Stimulated activated CD8-positive, alpha-beta memory T cell treated with anti-CD3 and anti-CD28 coated beads, Interleukin-7, amount 100 ng/mL, for 1 hour (primary cell): ENCODE measurements around the gene RNF44.

Experiments used
- DNase-seq, 2 donors: peaks; one replicate each; pipeline ENCODE4 v3.0.0-alpha.2; 2020; ENCODE audit warnings: low read depth in 2 of 2

RNF44 gene

GRCh38 chr5:176535664-176536131, 1.5 kb downstream of the RNF44 start:
- DNase-seq: no peak

- no peak for DNase-seq
Observed at GRCh38 chr5:176535101-176535663, 2.0 kb downstream of the RNF44 start.

DNA sequence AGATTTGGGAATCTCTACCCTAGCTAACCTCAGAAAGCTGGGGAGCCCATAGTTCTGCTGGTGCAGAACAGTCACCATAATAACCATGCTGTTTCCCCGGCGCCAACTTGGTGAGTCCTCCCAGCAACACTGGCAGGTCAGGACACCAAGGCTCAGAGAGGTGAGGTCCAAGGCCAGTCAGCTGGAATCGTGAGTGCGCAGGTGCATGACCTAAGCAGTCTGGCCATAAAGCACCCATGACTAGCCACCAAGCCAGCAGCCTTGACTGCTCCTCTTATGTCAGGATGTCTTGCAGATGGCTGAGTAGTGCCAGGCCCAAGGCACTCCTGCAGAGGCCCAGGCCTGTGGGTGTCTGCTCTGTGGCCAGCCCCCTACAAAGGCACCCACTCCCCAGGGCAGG, 2.6 kb downstream of the RNF44 start:
- DNase-seq: no peak

- DNase-seq: no peak
Observed at GRCh38 chr5:176533894-176534611, 3.1 kb downstream of the RNF44 start.

GRCh38 chr5:176533390-176533789, 3.8 kb downstream of the RNF44 start:
- DNase-seq: no peak

GRCh38 chr5:176532795-176533194, 4.4 kb downstream of the RNF44 start:
- no peak for DNase-seq

DNA sequence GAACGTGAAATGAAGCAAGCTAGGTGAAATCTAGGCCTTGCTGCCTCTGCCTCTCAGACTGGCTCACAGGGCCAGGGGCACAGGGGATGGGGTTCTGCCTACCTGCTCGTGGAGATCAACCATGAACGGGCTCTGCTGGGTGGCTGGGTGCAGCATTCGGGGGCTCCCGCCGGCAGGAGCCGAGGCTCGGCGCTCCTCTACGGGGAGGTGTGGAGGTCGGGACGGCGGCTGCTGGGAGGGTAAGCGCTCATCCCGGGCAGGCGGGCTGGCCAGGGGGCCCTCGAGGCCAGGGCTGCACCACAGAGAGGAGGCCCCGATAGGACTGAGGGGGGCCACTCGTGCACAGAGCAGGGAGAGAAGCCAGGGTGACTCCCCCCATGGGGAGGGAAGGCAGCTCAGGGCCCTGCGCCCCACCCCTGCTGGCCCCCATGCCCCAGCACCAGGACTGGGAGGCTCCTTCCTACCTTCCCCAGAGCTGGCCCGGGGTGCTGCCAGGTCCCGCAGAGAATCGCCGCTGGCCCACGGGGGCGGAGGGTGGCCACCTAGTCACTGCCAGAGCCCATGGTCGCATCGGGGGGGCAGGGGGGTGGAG, 5.2 kb downstream of the RNF44 start:
- DNase-seq: no peak

DNA sequence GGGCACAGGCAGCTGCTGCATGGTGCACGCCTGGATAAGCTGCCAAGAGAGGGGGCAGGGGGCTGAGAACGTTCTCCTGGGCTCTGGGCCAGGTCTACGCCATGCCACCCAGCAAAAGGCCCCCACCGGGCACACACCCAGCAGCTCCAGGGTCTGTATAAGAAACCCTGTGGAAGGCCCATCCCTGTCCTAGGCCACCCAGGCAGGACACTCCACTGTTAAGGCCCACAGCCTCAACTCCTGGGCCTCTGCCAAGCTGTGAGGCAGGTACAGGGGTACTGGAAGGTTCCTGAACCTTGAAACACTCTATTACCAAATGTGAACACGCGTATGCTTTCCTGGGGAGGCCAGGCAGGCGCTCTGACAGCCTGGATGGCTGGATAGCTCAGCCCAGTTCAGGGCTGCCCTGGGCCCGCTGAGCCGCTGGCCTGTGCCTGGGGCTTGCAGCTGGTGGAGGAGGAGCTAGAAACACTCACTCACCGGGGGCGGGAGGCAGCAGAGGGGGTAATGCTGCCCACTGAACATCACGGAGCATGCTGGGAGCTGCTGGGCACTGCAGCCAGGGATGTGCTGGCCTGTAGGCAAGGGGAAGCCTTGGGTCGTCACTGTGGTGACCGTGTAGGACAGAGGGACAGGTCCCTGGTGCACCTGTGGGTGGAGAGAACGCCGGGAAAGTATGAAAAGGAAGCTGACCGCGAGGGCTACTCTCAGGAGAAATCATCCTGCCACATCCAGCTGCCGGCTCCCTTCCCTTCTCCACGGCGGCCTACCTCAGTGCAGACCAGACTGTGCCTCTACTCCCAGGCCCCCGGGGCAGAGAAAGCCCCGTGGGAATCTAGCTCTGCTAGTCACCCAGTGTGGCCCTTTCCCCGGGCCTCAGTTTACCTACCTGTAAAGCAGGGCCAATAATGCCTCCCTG, 6.0 kb downstream of the RNF44 start:
- DNase-seq: no peak

GRCh38 chr5:176530393-176530982, 6.7 kb downstream of the RNF44 start:
- no peak for DNase-seq

GRCh38 chr5:176529741-176530141, 7.5 kb downstream of the RNF44 start:
- DNase-seq: no peak

DNA sequence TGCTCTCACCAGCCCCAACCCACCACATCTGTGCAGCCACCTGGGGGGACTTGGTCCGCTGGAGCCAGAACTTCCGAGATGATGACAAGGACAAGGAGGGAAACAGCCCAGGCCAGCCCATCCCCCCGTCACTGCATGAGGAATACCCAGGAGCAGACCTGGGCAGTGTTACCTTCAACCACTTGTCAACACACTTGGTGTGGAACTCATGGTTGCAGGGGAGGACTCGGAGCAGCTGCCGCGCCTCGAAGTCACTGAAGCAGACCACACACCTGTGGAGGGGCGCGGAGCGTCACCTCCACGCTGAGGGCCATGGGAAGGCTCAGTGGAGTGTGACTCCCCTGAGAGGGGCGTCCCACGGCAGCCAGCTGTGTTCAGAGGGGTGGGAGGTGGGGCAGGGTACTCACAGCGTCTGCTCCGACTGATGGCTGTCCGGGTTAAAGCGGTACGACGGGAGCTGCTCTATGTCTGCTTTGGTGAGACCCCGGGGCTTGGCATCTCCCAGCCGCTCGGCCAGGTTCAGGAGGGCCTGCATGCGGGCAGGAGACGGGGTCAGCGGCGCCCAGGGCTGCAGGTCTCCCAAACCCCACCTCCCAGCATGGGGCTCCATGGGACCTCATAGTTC, 8.0 kb downstream of the RNF44 start:
- DNase-seq: no peak

GRCh38 chr5:176528761-176529115, 8.5 kb downstream of the RNF44 start:
- DNase-seq: no peak

DNA sequence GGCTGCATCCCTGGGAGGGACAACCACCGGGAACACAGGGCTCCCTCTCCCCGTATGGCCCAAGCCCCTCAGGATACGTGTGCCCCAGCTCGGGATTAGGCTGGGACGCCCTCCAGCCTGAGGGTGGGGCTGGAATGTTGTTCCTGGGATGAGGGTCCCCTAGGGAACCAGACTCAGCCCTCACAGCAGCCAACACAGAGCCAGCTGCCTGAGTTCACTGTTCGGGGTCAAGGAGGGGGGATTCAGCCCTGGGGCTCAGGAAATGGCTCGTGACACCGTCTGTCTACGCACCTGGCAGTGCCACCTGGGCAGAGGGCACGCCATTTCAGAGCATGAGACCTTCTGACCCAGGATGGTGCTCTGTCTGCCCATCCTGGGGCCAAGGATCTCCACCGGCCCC, 8.9 kb downstream of the RNF44 start:
- DNase-seq: no peak

DNA sequence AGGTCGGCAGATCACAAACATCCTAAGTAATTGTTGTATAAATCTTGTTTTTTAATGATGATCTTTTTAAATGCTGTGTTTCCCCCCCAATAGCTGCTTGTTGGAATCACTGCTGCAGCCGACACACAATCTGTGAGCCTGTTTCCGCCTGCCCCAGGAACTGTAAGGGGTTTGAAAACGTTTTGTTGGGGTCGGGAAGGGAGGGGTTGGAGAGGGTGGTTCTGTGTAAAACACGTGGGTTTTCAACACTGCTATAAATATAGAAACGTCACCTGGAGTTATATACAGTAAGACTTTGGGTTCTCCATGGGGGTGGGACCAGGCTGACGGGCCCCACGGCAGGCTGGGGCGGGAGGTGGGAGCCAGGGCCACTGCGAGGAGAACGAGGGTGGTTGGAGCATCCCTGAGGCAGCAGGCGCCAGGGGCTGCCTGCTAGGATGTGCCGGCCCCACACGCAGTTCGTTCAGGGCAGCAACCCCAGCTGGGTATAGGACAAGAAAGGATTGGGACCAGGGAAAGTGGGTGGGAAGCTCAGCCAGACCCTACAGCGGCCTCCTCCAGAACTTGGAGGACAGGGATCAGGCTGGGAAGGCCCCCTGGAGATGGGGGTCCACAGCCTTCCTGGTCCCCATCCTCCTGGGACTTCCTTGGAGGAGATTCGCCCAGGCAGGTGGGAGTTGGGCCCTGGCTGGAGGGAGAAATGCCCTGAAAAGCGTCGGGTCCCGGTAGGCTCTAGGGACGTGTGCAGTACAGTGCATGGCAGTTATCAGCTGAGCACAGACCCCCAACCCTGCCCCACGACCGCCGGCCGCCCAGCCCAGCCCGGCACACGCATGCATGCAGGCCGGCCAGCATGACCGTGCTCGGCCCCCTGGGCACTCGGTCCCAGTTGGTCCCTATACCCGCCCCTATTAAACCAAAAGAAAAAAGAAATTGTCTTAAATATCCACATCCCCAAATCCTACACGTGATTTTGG, 9.7 kb downstream of the RNF44 start:
- DNase-seq: no peak

- DNase-seq: no peak
Observed at GRCh38 chr5:176526462-176526861, 10.7 kb downstream of the RNF44 start.

DNA sequence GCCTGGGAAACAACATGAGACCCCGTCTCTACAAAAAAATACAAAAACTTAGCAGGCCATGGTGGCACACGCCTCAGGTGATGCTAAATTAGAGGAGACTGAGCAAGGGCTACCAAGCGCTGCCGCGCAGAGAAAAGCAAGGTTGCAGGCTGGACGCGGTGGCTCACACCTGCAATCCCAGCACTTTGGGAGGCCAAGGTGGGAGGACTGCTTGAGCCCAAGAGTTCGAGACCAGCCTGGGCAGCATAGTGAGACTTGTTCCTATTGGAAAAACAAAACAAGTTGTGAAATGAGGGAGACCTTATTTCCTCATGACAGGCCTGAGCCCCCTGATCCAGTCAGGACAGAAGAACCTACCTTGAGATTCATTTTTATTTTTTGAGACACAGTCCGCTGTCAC, 11.5 kb downstream of the RNF44 start:
- DNase-seq: no peak

- DNase-seq: no peak
Observed at GRCh38 chr5:176524987-176525386, 12.2 kb downstream of the RNF44 start.

DNA sequence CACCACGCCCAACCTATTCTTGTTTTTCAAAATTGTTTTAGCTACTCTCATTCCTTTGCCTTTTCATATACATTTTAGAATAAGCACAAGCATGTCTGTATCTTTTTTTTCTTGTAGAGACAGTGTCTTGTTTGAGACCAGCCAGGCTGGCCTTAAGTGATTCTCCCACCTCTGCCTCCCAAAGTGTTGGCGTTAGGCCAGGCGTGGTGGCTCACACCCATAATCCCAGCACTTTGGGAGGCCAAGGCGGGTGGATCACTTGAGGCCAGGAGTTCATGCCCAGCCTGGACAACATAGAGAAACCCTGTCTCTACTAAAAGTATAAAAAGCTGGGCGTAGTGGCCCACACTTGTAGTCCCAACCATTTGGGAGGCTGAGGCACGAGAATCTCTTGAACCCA, 13.1 kb downstream of the RNF44 start:
- no peak for DNase-seq

- DNase-seq: no peak
Observed at GRCh38 chr5:176521699-176522263, 15.4 kb downstream of the RNF44 start.

DNA sequence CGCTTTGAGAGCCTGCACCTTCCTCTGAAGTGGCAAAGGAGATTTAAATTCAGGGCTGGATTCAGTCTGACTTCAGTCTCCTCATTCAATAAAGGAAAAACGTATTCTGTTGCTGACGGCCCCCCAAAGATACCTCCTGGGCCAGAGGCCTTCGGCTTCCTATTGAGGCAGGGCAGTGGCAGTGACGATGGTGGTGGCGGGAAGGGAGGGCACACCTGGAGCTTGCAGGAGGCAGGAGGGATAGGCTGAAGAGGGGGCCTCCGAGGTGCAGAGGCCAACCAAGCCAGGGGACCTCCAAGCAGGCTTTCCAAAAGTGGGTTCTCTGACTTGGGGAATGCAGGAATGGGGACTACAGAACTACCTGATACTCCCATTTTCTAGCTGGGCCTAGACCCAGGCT, 15.9 kb downstream of the RNF44 start:
- DNase-seq: no peak
